Midbrain (tissue), 1 donor: ENCODE results near the gene ZBTB4.

ENCODE experiments used
- DNase-seq: peaks from one replicate; lab custom pipeline; 2025; lab: John Stamatoyannopoulos, UW

ZBTB4 gene

GRCh38 chr17:7441266-7441665, 38.2 kb downstream of the ZBTB4 start:
- DNase-seq = no peak

DNA sequence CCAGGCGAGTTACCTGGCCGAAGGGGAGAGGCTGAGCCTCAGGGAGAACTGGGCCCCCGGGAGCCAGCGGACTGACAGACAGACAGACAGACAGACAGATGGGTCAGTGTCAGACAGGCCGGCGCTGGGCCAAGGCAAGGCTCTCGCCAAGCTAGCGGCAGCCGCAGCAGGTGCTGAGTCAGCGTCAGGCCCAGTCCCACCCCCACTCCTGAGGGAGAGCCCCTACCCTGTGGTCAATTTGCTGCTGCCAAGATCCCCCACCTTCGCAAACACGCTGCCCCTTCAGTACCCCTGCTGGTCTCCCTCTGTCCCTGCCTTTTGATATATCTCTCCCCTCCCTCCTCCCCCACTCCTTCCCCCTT, 38.6 kb downstream of the ZBTB4 start:
- DNase-seq = peak; percentile 21

GRCh38 chr17:7440113-7440833, 39.2 kb downstream of the ZBTB4 start:
- no peak for DNase-seq

DNA sequence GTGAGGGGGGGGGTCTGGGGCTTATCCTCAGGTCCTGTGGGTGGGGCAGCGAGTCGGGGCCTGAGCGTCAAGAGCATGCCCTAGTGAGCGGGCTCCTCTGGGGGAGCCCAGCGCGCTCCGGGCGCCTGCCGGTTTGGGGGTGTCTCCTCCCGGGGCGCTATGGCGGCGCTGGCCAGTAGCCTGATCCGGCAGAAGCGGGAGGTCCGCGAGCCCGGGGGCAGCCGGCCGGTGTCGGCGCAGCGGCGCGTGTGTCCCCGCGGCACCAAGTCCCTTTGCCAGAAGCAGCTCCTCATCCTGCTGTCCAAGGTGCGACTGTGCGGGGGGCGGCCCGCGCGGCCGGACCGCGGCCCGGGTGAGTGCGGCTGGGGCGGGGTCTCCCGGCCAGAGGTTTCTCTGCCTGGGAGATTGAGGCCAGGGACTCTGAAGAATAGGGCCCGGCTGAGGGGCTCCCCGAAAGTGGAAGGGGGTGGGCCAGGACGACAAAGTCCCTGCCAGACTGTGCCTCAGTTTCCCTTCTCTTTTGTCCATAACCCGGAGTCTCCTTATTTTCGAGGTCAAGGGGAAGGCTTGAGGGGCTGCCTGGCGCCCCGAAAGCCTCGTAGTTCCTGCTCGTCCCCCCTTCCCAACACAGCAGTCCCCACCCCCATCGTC, 39.8 kb downstream of the ZBTB4 start, which contains the start of gene FGF11:
TSS of gene FGF11 (plus strand) at position 51 of the 651 bp plus-strand sequence. CDS start at position 160, 109 bp downstream.
- DNase-seq = no peak

- DNase-seq = no peak
Measured at GRCh38 chr17:7438656-7439460, 40.6 kb downstream of the ZBTB4 start.

DNA sequence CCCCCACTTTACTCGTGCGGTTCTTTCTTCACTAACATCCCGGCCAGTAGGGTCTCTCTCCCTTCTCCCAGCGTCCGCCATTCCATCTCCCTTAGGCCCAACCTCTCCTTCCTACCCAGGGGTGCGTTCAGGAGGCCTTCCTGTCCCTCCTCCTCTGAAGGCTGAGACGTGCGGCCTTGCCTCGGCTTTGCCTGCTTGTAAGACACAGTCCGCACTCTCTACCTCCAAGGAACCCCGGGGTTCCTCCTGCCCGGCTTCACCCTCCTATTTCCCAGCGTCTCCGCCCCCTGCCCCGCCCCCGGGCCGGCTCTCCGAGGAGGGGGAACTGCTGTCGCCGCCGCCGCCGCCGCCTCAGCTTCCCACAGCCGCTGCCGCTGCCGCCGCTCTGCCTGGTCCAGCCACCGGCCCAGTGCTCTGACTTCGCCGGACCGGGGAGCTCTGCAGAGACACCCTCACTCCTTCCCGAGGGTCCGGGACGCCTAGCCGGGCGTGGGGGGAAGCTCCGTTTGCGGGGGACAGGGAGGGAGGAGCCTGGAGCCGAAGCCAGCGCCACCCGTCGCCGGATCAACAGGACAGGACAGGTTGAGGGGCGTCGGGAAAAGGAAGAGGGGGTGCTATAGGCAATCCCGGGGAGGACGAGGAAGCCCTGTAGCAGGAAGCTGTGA, 41.3 kb downstream of the ZBTB4 start:
- peak; percentile 67 for DNase-seq

DNA sequence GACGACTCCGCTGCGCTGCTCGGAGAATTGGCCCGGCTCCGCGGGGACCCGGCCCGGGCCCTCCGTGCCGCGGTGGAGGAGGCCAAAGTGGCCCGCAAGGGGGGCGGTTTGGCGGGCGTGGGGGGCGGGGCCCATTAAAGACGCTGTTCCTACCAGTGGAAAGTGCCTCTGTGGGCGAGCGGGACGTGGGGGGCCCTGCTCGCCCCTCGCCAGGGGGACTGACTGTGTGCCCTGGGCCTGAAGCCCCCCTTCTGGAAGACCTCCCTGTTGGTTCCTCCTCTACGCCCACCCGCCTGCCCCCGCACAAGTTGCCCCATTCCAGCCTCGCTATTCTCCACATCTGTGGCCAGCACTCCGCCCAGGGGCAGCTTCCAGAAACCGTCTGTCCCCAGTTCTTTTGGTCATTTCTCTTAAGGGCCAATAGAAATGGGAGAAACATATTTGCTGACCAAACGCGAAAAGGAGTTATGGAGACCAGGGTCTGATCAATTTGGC, 42.0 kb downstream of the ZBTB4 start:
- no peak for DNase-seq

DNA sequence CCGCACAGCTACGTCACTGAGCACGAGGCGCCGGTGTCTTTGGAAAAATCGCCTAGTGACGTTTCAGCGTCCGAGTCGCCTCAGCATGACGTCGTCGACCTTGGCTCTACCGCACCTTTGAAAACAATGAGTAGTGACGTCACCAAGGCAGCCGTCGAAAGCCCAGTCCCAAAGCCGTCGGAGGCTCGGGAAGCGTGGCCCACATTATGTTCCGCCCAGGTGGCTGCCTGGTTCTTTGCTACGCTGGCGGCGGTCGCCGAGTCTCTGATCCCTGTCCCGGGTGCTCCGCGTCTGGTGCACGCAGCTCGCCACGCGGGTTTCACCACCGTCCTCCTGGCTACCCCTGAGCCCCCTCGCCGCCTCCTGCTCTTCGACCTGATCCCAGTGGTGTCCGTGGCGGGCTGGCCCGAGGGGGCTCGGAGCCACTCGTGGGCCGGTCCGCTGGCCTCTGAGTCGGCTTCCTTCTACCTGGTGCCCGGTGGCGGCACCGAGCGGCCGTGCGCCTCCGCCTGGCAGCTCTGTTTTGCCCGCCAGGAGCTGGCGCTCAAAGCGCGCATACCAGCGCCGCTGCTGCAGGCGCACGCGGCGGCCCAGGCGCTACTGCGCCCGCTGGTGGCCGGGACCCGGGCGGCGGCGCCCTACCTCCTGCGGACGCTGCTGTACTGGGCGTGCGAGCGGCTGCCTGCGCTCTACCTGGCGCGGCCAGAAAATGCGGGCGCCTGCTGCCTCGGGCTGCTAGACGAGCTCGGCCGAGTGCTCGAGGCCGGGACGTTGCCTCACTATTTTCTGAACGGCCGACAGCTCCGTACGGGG, 42.7 kb downstream of the ZBTB4 start:
- DNase-seq = peak; percentile 84

GRCh38 chr17:7435676-7436555, 43.5 kb downstream of the ZBTB4 start:
- no peak for DNase-seq

DNA sequence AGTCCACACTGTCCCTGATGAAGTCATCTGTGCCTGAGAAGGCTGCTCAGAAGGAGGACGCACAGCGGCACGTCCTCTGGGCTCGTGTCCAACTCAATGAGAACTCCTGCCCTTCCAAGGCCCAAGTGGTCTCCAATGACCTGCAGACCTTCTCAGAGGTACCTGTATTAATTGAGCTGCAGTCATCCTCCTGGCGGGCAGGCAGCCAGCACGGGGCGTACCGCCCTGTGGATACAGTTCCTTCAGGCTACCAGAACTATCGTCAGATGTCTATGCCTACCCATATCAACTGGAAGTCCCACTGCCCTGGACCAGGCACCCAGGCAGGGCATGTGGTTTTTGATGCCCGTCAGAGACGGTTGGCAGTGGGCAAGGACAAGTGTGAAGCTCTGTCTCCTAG, 47.1 kb downstream of the ZBTB4 start:
- no peak for DNase-seq

GRCh38 chr17:7431231-7431630, 48.2 kb downstream of the ZBTB4 start:
- no peak for DNase-seq

- DNase-seq = no peak
Measured at GRCh38 chr17:7429722-7430121, 49.7 kb downstream of the ZBTB4 start.

DNA sequence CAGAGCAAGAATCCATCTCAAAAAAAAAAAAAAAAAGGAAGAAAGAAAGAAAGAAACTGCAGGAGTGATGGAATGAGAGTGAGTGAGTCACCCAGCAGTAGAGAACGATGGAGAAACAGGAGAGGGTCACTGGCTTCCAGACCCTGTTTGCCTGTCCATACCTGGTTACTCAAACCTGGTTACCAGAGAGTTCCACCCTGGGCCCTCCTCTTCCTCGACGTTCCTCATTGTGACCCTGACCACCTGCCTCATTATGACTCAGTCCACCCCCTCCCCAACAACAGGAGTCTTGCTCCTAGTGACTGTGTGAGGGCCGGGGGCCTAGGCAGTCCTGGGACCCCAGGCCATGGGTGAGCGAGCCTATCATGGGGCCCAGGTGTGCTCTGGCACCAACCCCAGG, 50.9 kb downstream of the ZBTB4 start, which contains the start of gene SPEM3:
TSS of gene SPEM3 (plus strand) at position 301 of the 400 bp plus-strand sequence. CDS start at position 347, 46 bp downstream.
- DNase-seq = no peak

DNA sequence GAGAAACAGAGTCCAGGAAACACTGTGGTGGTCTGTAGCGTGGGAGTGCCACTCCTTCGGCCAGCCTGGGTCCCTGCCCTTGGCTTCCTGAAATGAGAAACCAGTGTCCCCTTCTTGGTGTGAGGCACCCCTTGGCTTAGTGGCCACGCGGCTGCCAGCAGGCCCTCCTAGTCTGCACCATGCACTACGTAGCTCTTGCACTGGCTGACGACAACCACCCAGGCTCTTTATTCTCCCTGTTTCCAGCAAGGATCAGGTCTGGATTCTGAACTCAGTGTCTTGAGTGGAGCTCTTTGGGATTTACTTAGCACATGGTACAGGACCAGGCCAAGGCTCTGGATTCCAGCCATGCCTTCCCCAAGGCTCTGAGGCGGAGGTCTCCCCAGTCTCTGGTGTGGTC, 51.9 kb downstream of the ZBTB4 start:
- DNase-seq = no peak

DNA sequence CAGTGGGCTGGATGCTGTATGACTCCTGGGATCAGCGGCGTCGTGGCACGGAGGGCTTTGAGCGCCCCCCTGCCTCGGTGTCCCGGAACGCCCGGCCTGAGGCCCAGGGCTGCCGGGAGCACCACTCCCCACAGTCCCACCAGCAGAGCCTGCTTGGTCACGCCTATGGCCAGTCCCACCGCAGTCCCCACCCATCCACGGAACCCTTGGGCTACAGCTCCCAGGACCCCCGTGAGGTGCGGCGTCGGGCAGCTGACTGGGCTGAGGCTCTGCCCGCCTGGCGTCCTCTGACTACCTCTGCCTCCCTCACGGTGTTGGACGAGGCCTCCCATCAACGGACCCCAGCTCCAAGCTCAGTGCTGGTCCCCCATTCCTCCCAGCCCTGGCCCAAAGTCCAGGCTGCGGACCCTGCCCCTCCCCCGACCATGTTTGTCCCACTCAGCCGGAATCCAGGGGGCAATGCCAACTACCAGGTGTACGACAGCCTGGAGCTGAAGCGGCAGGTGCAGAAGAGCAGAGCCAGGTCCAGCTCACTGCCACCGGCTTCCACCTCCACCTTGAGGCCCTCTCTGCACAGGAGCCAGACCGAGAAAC, 52.4 kb downstream of the ZBTB4 start:
- DNase-seq = no peak

DNA sequence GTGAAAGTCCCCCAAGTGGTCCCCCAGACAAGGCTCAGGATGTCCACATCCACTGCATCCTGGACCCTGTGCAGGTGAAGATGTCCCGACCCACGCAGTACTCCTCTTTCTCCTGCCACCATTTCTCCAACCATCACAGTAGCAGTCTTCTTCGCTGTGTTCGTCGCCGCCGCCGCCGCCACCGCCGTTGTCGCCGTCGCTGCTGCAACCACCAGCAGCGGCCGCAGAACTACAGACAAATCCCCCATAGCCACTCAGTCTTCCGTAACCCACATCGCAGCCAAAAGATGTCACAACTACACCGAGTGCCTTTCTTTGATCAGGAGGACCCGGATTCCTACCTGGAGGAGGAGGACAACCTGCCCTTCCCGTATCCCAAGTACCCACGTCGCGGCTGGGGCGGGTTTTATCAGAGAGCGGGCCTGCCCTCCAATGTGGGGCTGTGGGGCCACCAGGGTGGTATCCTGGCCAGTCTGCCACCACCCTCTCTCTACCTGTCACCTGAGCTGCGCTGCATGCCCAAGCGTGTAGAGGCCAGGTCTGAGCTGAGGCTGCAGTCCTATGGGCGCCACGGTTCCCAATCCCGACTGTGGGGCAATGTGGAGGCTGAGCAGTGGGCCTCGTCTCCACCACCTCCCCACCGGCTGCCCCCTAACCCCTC, 53.1 kb downstream of the ZBTB4 start:
- no peak for DNase-seq

DNA sequence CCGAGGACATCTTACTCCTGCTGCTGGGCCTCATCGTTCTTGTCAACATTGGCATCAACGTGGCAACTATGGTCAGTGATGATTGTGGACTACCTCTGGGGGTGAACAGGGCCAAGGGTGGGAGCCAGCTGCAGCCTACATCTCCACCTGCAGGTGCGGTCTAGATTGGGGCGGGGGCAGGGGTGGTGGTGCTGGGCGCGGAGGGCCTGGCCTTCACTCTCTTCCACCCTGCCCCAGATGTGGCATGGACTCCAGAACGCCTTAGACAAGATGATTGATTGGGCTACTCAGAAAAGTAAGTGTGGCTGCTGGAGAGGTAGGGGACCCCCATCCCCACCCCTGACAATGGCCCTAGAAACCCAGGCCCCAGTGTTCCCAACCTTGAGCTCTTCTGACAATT, 53.7 kb downstream of the ZBTB4 start:
- no peak for DNase-seq

DNA sequence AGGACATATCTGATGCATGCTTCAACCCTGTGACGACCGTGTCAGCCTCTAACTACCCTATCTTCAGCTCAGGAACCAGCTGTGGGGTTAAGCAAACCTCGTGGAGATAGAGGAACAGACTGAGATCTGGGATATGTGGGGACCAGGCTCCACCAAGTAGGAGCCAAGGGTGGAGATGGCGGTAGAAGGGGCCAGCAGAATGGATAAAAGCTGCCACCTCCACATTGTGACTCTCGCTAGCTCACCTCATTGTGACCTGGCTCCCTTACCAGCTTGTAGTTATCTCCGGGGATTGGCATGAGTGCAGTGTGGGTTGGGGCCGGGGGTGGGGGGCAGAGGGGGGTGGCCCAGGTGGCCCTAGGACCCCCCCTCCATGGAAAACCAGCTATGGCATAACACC, 54.1 kb downstream of the ZBTB4 start, which contains the start of gene SPEM2:
TSS of gene SPEM2 (plus strand) at position 301 of the 400 bp plus-strand sequence. CDS start at position 374, 73 bp downstream.
- no peak for DNase-seq

DNA sequence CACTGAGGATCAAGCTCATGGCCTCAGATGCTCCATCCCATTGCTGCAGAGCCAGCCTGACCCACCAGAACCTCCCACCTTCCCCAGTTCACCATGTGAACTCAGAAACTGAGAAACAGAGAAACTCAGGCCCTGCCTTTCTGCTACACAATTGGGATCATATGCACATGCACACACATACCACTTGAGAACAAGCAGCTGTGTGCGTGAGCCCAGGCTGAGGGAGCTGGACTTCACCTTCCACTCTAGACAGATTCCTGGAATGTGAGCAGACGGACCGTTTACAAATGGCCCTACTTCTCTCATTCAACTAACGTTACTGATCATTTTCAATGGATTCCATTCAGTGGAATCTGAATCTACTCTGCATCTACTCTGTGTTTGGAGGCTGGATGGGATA, 55.8 kb downstream of the ZBTB4 start:
- DNase-seq = no peak
